Smooth muscle cell (in vitro differentiated cells): ENCODE data around the gene WEE1. TPM values are rescaled to one million over a fixed set of nuclear protein-coding genes. Genes with fewer than 3 reads are reported as not detected.

ENCODE experiments used
- DNase-seq: peaks from one replicate; lab custom pipeline; 2025; ENCODE audit not compliant: unreplicated experiment; lab: John Stamatoyannopoulos, UW
- H2AFZ ChIP-seq: fragments of 200-600 bp; sonication (generic); 2 replicates; pipeline ENCODE4 v1.6.0; 2016; ENCODE audit warnings: antibody characterized with exemption, low read depth, mild to moderate bottlenecking
- H3F3A ChIP-seq: fragments of 200-600 bp; sonication (generic); 2 replicates; pipeline ENCODE4 v1.6.0; 2017; ENCODE audit warnings: antibody characterized with exemption, low read depth
- H3K27ac ChIP-seq: fragments of 200-600 bp; sonication (generic); 2 replicates; pipeline ENCODE4 v1.5.1; 2016; ENCODE audit warnings: low read depth, mild to moderate bottlenecking
- H3K27me3 ChIP-seq: fragments of 200-600 bp; sonication (generic); 2 replicates; pipeline ENCODE4 v1.6.1; 2016; ENCODE audit warnings: low read depth, mild to moderate bottlenecking
- H3K36me3 ChIP-seq: fragments of 200-600 bp; sonication (generic); 2 replicates; pipeline ENCODE4 v1.5.1; 2016; ENCODE audit warnings: low read depth
- H3K4me1 ChIP-seq: fragments of 200-600 bp; sonication (generic); 2 replicates; pipeline ENCODE4 v1.5.1; 2016; ENCODE audit warnings: low read depth
- H3K4me2 ChIP-seq: fragments of 200-600 bp; sonication (generic); 2 replicates; pipeline ENCODE4 v1.6.0; 2016; ENCODE audit warnings: mild to moderate bottlenecking
- H3K4me3 ChIP-seq: fragments of 200-600 bp; sonication (generic); 2 replicates; pipeline ENCODE4 v1.5.1; 2016; ENCODE audit warnings: mild to moderate bottlenecking
- H3K79me2 ChIP-seq: fragments of 200-600 bp; sonication (generic); 2 replicates; pipeline ENCODE4 v1.6.0; 2016; ENCODE audit warnings: low read depth, mild to moderate bottlenecking
- H3K9ac ChIP-seq: fragments of 200-600 bp; sonication (generic); 2 replicates; pipeline ENCODE4 v1.6.0; 2016; ENCODE audit warnings: low read depth
- H3K9me3 ChIP-seq: fragments of 200-600 bp; sonication (generic); replicated peaks from 2 replicates; pipeline ENCODE4 v1.5.1; 2016; ENCODE audit warnings: low read depth
- H4K20me1 ChIP-seq: fragments of 200-600 bp; sonication (generic); 2 replicates; pipeline ENCODE4 v1.6.0; 2016; ENCODE audit warnings: low read depth
- CTCF ChIP-seq: fragments of 200-600 bp; sonication (generic); IDR thresholded peaks from 2 replicates; pipeline ENCODE4 v1.5.1; 2017; ENCODE audit warnings: borderline replicate concordance, mild to moderate bottlenecking, antibody characterized with exemption; ENCODE audit not compliant: insufficient read depth, poor library complexity, severe bottlenecking
- WGBS: methylation state at CpG from one replicate; pipeline ENCODE4 v1.1.7; 2016; ENCODE audit warnings: low lambda C conversion rate; 5-methylcytosine and 5-hydroxymethylcytosine counted together
- polyA plus RNA-seq: library from polyadenylated mRNA; unstranded; fragments of >200 nt; fragmentation: Nextera tagmentation; extraction: Ambion mirVana; gene quantifications from 2 replicates; pipeline ENCODE4 v1.2.1, GENCODE V29; 2016
- total RNA-seq: library from RNA; depleted of rRNA; stranded (reverse); fragments of >200 nt; gene quantifications from 2 replicates; pipeline ENCODE4 v1.2.3, GENCODE V29; 2014

WEE1 gene
- total and polyA plus RNA-seq, 2 experiments from 2014 or later, result 20.8 to 53.3 TPM

GRCh38 chr11:9624448-9624847 lies 51.0 kb downstream of the WEE1 start:
- no peak overlapping the region for H3K4me2 ChIP-seq
- DNase-seq, result no peak
- no peak for TF ChIP-seq CTCF
- H4K20me1 ChIP-seq, result no peaks in the 10 kb centered on the region
- no peaks in the 10 kb centered on the region for H3K27me3 ChIP-seq
- H3F3A ChIP-seq, result no peaks in the 10 kb centered on the region
- H3K4me3 ChIP-seq, result no peak overlapping the region
- H3K9ac ChIP-seq, result no peak overlapping the region
- peaks cover 26% of the 10 kb centered on the region for H3K4me1 ChIP-seq
- no peaks in the 10 kb centered on the region for H3K9me3 ChIP-seq
- no peak overlapping the region for H3K27ac ChIP-seq
- no peaks in the 10 kb centered on the region for H3K36me3 ChIP-seq
- H2AFZ ChIP-seq, result no peak overlapping the region
- H3K79me2 ChIP-seq, result no peaks in the 10 kb centered on the region

- Histone ChIP-seq H3K79me2 (no peaks in the 10 kb centered on the region), H3K4me3 (no peak overlapping the region), H3F3A (no peaks in the 10 kb centered on the region), H3K27ac (no peak overlapping the region), H4K20me1 (no peaks in the 10 kb centered on the region), H3K4me2 (no peak overlapping the region), H3K36me3 (no peaks in the 10 kb centered on the region), H2AFZ (no peak overlapping the region), H3K27me3 (no peaks in the 10 kb centered on the region), H3K9ac (no peak overlapping the region), H3K4me1 (peaks cover 26% of the 10 kb centered on the region), H3K9me3 (no peaks in the 10 kb centered on the region)
- no peak for TF ChIP-seq CTCF
- no peak for DNase-seq
- WGBS, result 83% methylated on average over 6 of the region's 6 CpGs
These were observed 51.7 kb downstream of the WEE1 start for GRCh38 chr11:9625162-9625561.

- WGBS, result 75% methylated on average over 3 of the region's 3 CpGs
- Histone ChIP-seq H3K36me3 (no peaks in the 10 kb centered on the region), H3K4me3 (no peak overlapping the region), H3K9ac (no peak overlapping the region), H3K79me2 (no peaks in the 10 kb centered on the region), H4K20me1 (no peaks in the 10 kb centered on the region), H3K27ac (no peak overlapping the region), H3F3A (no peaks in the 10 kb centered on the region), H3K27me3 (no peaks in the 10 kb centered on the region), H3K4me2 (no peak overlapping the region), H3K4me1 (peaks cover 26% of the 10 kb centered on the region), H3K9me3 (no peaks in the 10 kb centered on the region), H2AFZ (no peak overlapping the region)
- no peak for DNase-seq
- TF ChIP-seq CTCF, result no peak
These were observed 52.3 kb downstream of the WEE1 start for GRCh38 chr11:9625728-9626127.

- Histone ChIP-seq H3K79me2 (no peaks in the 10 kb centered on the region), H3K4me1 (peaks cover 26% of the 10 kb centered on the region), H3F3A (no peaks in the 10 kb centered on the region), H3K36me3 (no peaks in the 10 kb centered on the region), H3K9me3 (no peaks in the 10 kb centered on the region), H3K4me3 (no peak overlapping the region), H2AFZ (peak overlapping the region; percentile 49), H3K4me2 (no peak overlapping the region), H4K20me1 (no peaks in the 10 kb centered on the region), H3K9ac (no peak overlapping the region), H3K27me3 (no peaks in the 10 kb centered on the region), H3K27ac (no peak overlapping the region)
- DNase-seq, result no peak
- TF ChIP-seq CTCF, result no peak
- WGBS, result 55% methylated on average over 12 of the region's 12 CpGs
These were observed 53.3 kb downstream of the WEE1 start for GRCh38 chr11:9626496-9627394.
